Measurements from ENCODE around the gene IGFBP2. TPM values are rescaled to one million over a fixed set of nuclear protein-coding genes. Genes with fewer than 3 reads are reported as not detected.

IGFBP2 gene
- polyA plus RNA-seq, 12 donors, result 97.9 to 346 (median 142) TPM; not detected in 1

GRCh38 chr2:216660496-216660895 lies 27.3 kb downstream of the IGFBP2 start:
- DNase-seq, result no peak

- no peak for DNase-seq
Observed at GRCh38 chr2:216661051-216661450, 27.8 kb downstream of the IGFBP2 start.

GRCh38 chr2:216661639-216662375 lies 28.6 kb downstream of the IGFBP2 start:
- no peak for DNase-seq

- no peak for DNase-seq
Observed at GRCh38 chr2:216663106-216663505, 29.9 kb downstream of the IGFBP2 start.

GRCh38 chr2:216663846-216664245 lies 30.6 kb downstream of the IGFBP2 start:
- DNase-seq, result no peak

GRCh38 chr2:216664593-216665034 lies 31.4 kb downstream of the IGFBP2 start:
- DNase-seq, result no peak

GRCh38 chr2:216665242-216665641 lies 32.0 kb downstream of the IGFBP2 start:
- DNase-seq, result no peak

GRCh38 chr2:216665717-216666116 lies 32.5 kb downstream of the IGFBP2 start:
- DNase-seq, result no peak

- DNase-seq, result peak; percentile 83
Observed at GRCh38 chr2:216666461-216667233, 33.4 kb downstream of the IGFBP2 start.

GRCh38 chr2:216670266-216671080 lies 37.3 kb downstream of the IGFBP2 start:
- no peak for DNase-seq

GRCh38 chr2:216671081-216671411 lies 37.8 kb downstream of the IGFBP2 start:
- no peak for DNase-seq

GRCh38 chr2:216671791-216672343 lies 38.6 kb downstream of the IGFBP2 start:
- no peak for DNase-seq

- DNase-seq, result no peak
Observed at GRCh38 chr2:216672466-216672865, 39.2 kb downstream of the IGFBP2 start.

- DNase-seq, result no peak
Observed at GRCh38 chr2:216673021-216673420, 39.8 kb downstream of the IGFBP2 start.

GRCh38 chr2:216673609-216674008 lies 40.4 kb downstream of the IGFBP2 start:
- no peak for DNase-seq

GRCh38 chr2:216674376-216674775 lies 41.2 kb downstream of the IGFBP2 start:
- no peak for DNase-seq

GRCh38 chr2:216676630-216677029 lies 43.4 kb downstream of the IGFBP2 start:
- no peak for DNase-seq

- DNase-seq, result no peak
Observed at GRCh38 chr2:216677439-216678097, 44.3 kb downstream of the IGFBP2 start.

- DNase-seq, result no peak
Observed at GRCh38 chr2:216678098-216678465, 44.9 kb downstream of the IGFBP2 start.

GRCh38 chr2:216678813-216679657 lies 45.8 kb downstream of the IGFBP2 start:
- no peak for DNase-seq

- DNase-seq, result peak; percentile 61
Observed at GRCh38 chr2:216679658-216680024, 46.4 kb downstream of the IGFBP2 start.

Data from muscle of arm (tissue), 12 donors.